ENCODE results near the gene ATG14. TPM values are rescaled to one million over a fixed set of nuclear protein-coding genes. Genes with fewer than 3 reads are reported as not detected.

Gene ATG14
- polyA plus RNA-seq, 1 donor = 31.1 TPM

- no peak for DNase-seq
Measured at GRCh38 chr14:55317542-55318306, 93.9 kb downstream of the ATG14 start.

GRCh38 chr14:55316564-55316963 is 95.1 kb downstream of the ATG14 start:
- DNase-seq = no peak

Other genes with a start within 250 kb of the ATG14 start
- gene DLGAP5, start 220.2 kb downstream of the ATG14 start, polyA plus RNA-seq (ENCODE audit: insufficient read length) = 49.9 TPM
- gene FBXO34, start 140.4 kb downstream of the ATG14 start, polyA plus RNA-seq (ENCODE audit: insufficient read length) = 39.7 TPM
- gene TBPL2, start 28.8 kb upstream of the ATG14 start, polyA plus RNA-seq (ENCODE audit: insufficient read length) = 0.08 TPM
- gene KTN1, start 168.4 kb upstream of the ATG14 start, polyA plus RNA-seq (ENCODE audit: insufficient read length) = 223 TPM

Measured in left kidney (tissue), 2 donors.